ENCODE measurements around the gene ITGB4. TPM values are rescaled to one million over a fixed set of nuclear protein-coding genes. Genes with fewer than 3 reads are reported as not detected.

The ITGB4 gene
- total and polyA plus RNA-seq, 10 of the 15 experiments (the other 5 are each of a cell fraction or from before 2014, with no cell fraction given), result 0.06 to 1.6 (median 0.27) TPM; not detected in 2

GRCh38 chr17:75737133-75737962 lies 16.1 kb downstream of the ITGB4 start:
- in situ Hi-C loops (cut with MboI), result no loop called here
- ATAC-seq (no peak), DNase-seq (ENCODE audit: low read depth, low spot score) (no peak), FAIRE-seq (no peak)
- Histone ChIP-seq H3K9me3 (replicated peaks; ENCODE audit: control insufficient read depth, insufficient read depth, low read length) (no peaks in the 10 kb centered on the region; the same call in 2 of the 3 replicates), H2AFZ (ENCODE audit: control insufficient read depth, low read depth, low read length) (no peak overlapping the region), H3K27ac (ENCODE audit: control insufficient read depth, insufficient read depth) (no peak overlapping the region), H3K4me1 (ENCODE audit: control insufficient read depth, insufficient read depth, low read length) (peaks cover 7% of the 10 kb centered on the region), H3K9ac (ENCODE audit: control insufficient read depth, insufficient read depth, low read length) (no peak overlapping the region), H3K27me3 (replicated peaks in 1 of 2; ENCODE audit: control insufficient read depth in 2 of 2, insufficient read depth in 2 of 2, low read length in 1 of 2) (no peaks in the 10 kb centered on the region), H3K4me3 (no peak overlapping the region), H3K4me2 (ENCODE audit: control insufficient read depth, insufficient read depth) (no peak overlapping the region), H3K79me2 (ENCODE audit: control insufficient read depth, insufficient read depth, low read length) (no peaks in the 10 kb centered on the region), H4K20me1 (ENCODE audit: control insufficient read depth, insufficient read depth) (no peaks in the 10 kb centered on the region), H3K36me3 (ENCODE audit: control insufficient read depth in 2 of 2, insufficient read depth in 2 of 2, low read length in 1 of 2) (no peaks in the 10 kb centered on the region)
- CTCF ChIA-PET, result interaction anchor here (0.7 to 6.0 kb wide), 11 partner anchors 8 to 137 kb away, joined by 3 to 48 read pairs (median 5); partner anchors contain the start of gene SMIM5
- intact Hi-C loops (cut with micrococcal nuclease; ENCODE audit: unreplicated experiment), result no loop called here
- WGBS (ENCODE audit: insufficient coverage, insufficient replicate concordance, low lambda C conversion rate, missing lambda C conversion rate), result 56% methylated on average over 17 of the region's 20 CpGs
- POLR2A ChIA-PET, result interaction anchor here (0.6 kb wide), 2 partner anchors 10 to 38 kb away, joined by 3 to 5 read pairs; no protein-coding TSS in a partner anchor
- RAD21 ChIA-PET (ENCODE audit: unreplicated experiment), result interaction anchor here (0.8 to 1.8 kb wide), 5 partner anchors 10 to 92 kb away, joined by 3 to 9 read pairs (median 4); a partner anchor contains a TSS
- SMC1A ChIA-PET (ENCODE audit: uncharacterized antibody, unreplicated experiment), result interaction anchor here (0.6 to 2.8 kb wide), 4 partner anchors 11 to 137 kb away, joined by 3 to 18 read pairs (median 4); no protein-coding TSS in a partner anchor
- BruUV-seq (replicated peaks), result no TSS peak
- no peak for TF ChIP-seq IRF5 (IDR thresholded peaks at IDR 0.05; ENCODE audit: borderline replicate concordance)
- TF ChIP-seq TBL1XR1 (IDR thresholded peaks at IDR 0.05; ENCODE audit: low read depth, low read length), result no peak
- TF ChIP-seq NRF1 (conservative IDR thresholded peaks at IDR 0.05; ENCODE audit: low read depth, low read length), result no peak
- no peak for TF ChIP-seq SREBF1 (IDR thresholded peaks at IDR 0.05; ENCODE audit: low read length)
- no peak for TF ChIP-seq CHD4 (IDR thresholded peaks at IDR 0.05)
- no peak for TF ChIP-seq EP300 (IDR thresholded peaks at IDR 0.05; ENCODE audit: borderline replicate concordance in 1 of 2, control insufficient read depth in 1 of 2, low read depth in 2 of 2, low read length in 2 of 2)
- TF ChIP-seq NR2C2 (IDR thresholded peaks at IDR 0.05; ENCODE audit: borderline replicate concordance, control insufficient read depth, insufficient read length, low read depth), result no peak
- TF ChIP-seq ZBTB33 (IDR thresholded peaks at IDR 0.05), result no peak
- TF ChIP-seq SMAD5 (IDR thresholded peaks at IDR 0.05; ENCODE audit: low read depth), result no peak
- no peak for TF ChIP-seq ZBTB40 (IDR thresholded peaks at IDR 0.05; ENCODE audit: borderline replicate concordance)
- no peak for TF ChIP-seq HSF1 (IDR thresholded peaks at IDR 0.05; ENCODE audit: low read depth, low read length)
- TF ChIP-seq CBX5 (IDR thresholded peaks at IDR 0.05; ENCODE audit: low read depth), result no peak
- no peak for TF ChIP-seq IRF4 (IDR thresholded peaks at IDR 0.05; ENCODE audit: low read depth, low read length)
- no peak for TF ChIP-seq POLR2AphosphoS2 (IDR thresholded peaks at IDR 0.05; ENCODE audit: low read depth, low read length)
